Activated T-helper 9 cell treated with anti-CD3 and anti-CD28 coated beads, Interleukin-2, amount 50 U/mL, for 16 hours (primary cell): ENCODE results near the gene NLN.
"Not testable (repeated sequence)": the region's sequence is repeated elsewhere in the genome, so short reads cannot be mapped to it uniquely, and the experiment has no call there.

Experiments used
- DNase-seq: peaks from one replicate; pipeline ENCODE4 v3.0.0-alpha.2; 2020; ENCODE audit warnings: low read depth

NLN gene

GRCh38 chr5:65732046-65732445, 10.0 kb downstream of the NLN start:
- DNase-seq, result not testable (repeated sequence)

- not testable (repeated sequence) for DNase-seq
Observed at GRCh38 chr5:65734196-65734775, 12.3 kb downstream of the NLN start.

GRCh38 chr5:65734921-65735320, 12.9 kb downstream of the NLN start:
- no peak for DNase-seq

GRCh38 chr5:65736011-65736410, 14.0 kb downstream of the NLN start:
- DNase-seq, result no peak

- no peak for DNase-seq
Observed at GRCh38 chr5:65737842-65738241, 15.8 kb downstream of the NLN start.

GRCh38 chr5:65738305-65738704, 16.3 kb downstream of the NLN start:
- DNase-seq, result no peak

- DNase-seq, result no peak
Observed at GRCh38 chr5:65739162-65739561, 17.2 kb downstream of the NLN start.

- DNase-seq, result no peak
Observed at GRCh38 chr5:65742565-65743231, 20.7 kb downstream of the NLN start.

- DNase-seq, result no peak
Observed at GRCh38 chr5:65749221-65749844, 27.3 kb downstream of the NLN start.

GRCh38 chr5:65749956-65750355, 28.0 kb downstream of the NLN start:
- DNase-seq, result no peak

- no peak for DNase-seq
Observed at GRCh38 chr5:65750938-65751337, 28.9 kb downstream of the NLN start.

- no peak for DNase-seq
Observed at GRCh38 chr5:65753189-65753588, 31.2 kb downstream of the NLN start.

- DNase-seq, result no peak
Observed at GRCh38 chr5:65758546-65759144, 36.6 kb downstream of the NLN start.

GRCh38 chr5:65760504-65761275, 38.7 kb downstream of the NLN start:
- DNase-seq, result no peak

- DNase-seq, result no peak
Observed at GRCh38 chr5:65762234-65762633, 40.2 kb downstream of the NLN start.

GRCh38 chr5:65765582-65765981, 43.6 kb downstream of the NLN start:
- DNase-seq, result no peak

GRCh38 chr5:65766175-65766574, 44.2 kb downstream of the NLN start:
- DNase-seq, result no peak

- no peak for DNase-seq
Observed at GRCh38 chr5:65766781-65767180, 44.8 kb downstream of the NLN start.

- DNase-seq, result no peak
Observed at GRCh38 chr5:65767565-65767964, 45.6 kb downstream of the NLN start.

GRCh38 chr5:65768723-65769346, 46.8 kb downstream of the NLN start:
- DNase-seq, result no peak

- no peak for DNase-seq
Observed at GRCh38 chr5:65769539-65769938, 47.5 kb downstream of the NLN start.

- DNase-seq, result no peak
Observed at GRCh38 chr5:65771266-65771665, 49.3 kb downstream of the NLN start.
